ENCODE measurements around the gene NSRP1. TPM values are rescaled to one million over a fixed set of nuclear protein-coding genes. Genes with fewer than 3 reads are reported as not detected.

NSRP1 gene
- total and polyA plus RNA-seq, 2 of the 8 experiments (the other 6 are each of a cell fraction or from before 2014, with no cell fraction given), result 6.1 to 22.4 TPM

GRCh38 chr17:30161601-30162000 lies 45.0 kb downstream of the NSRP1 start:
- CTCF ChIA-PET (ENCODE audit: partially characterized antibody), result interaction anchor here (0.5 kb wide), 1 partner anchor 52 kb away, joined by 3 read pairs; no protein-coding TSS in a partner anchor
- no peak overlapping the region for H3K4ac ChIP-seq (replicated peaks; ENCODE audit: insufficient read length, low read depth, low read length)
- no peaks in the 10 kb centered on the region for H3K79me1 ChIP-seq (ENCODE audit: low read depth, low read length)
- no peak overlapping the region for H2BK20ac ChIP-seq (ENCODE audit: low read length)
- no peak overlapping the region for H2BK120ac ChIP-seq (replicated peaks; ENCODE audit: low read depth, low read length)
- H3K18ac ChIP-seq (ENCODE audit: extremely low read depth, low read length), result no peak overlapping the region
- H2BK5ac ChIP-seq (ENCODE audit: low read depth, low read length), result no peak overlapping the region
- H4K20me1 ChIP-seq (replicated peaks in 1 of 2; ENCODE audit: control insufficient read depth in 1 of 2, insufficient read depth in 2 of 2, low read length in 2 of 2), result no peaks in the 10 kb centered on the region
- H3K4me1 ChIP-seq (replicated peaks in 1 of 4; ENCODE audit: control insufficient read depth in 3 of 4, insufficient read depth in 4 of 4, low read length in 3 of 4), result no peaks in the 10 kb centered on the region
- no peaks in the 10 kb centered on the region for H3K27me3 ChIP-seq (replicated peaks in 1 of 4; ENCODE audit: control insufficient read depth in 3 of 4, extremely low read depth in 1 of 4, insufficient read depth in 3 of 4, low read length in 3 of 4)
- H3K4me3 ChIP-seq (ENCODE audit: extremely low read depth in 1 of 4, insufficient read depth in 2 of 4, low read depth in 3 of 4, low read length in 4 of 4), result no peak overlapping the region
- H4K8ac ChIP-seq (ENCODE audit: extremely low read depth, insufficient read depth, low read length), result no peak overlapping the region
- H3K14ac ChIP-seq (ENCODE audit: insufficient read length), result no peak overlapping the region
- no peak overlapping the region for H4K5ac ChIP-seq (ENCODE audit: insufficient read length, low read depth, low read length)
- no peak overlapping the region for H3K9ac ChIP-seq (replicated peaks in 1 of 4; ENCODE audit: extremely low read depth in 1 of 4, low read depth in 3 of 4, low read length in 3 of 4)
- no peak overlapping the region for H2AFZ ChIP-seq (ENCODE audit: low read length)
- no peak overlapping the region for H4K91ac ChIP-seq (replicated peaks; ENCODE audit: insufficient read length, low read length)
- H3K4me2 ChIP-seq (ENCODE audit: insufficient read depth in 1 of 2, low read depth in 2 of 2, low read length in 2 of 2), result no peak overlapping the region
- POLR2A ChIA-PET (ENCODE audit: partially characterized antibody), result no interaction called here
- H3K27ac ChIP-seq (ENCODE audit: low read depth, low read length), result no peak overlapping the region
- no peaks in the 10 kb centered on the region for H3K23me2 ChIP-seq (ENCODE audit: low read depth, low read length)
- no peak overlapping the region for H2AK5ac ChIP-seq (ENCODE audit: low read depth, low read length)
- H2BK12ac ChIP-seq (ENCODE audit: low read depth, low read length), result no peak overlapping the region
- peaks cover 0 to 53% of the 10 kb centered on the region in 2 experiments; a peak in 2 of 4 replicates for H3K79me2 ChIP-seq (ENCODE audit: control insufficient read depth in 1 of 2, insufficient read depth in 2 of 2, low read length in 2 of 2)
- no peak overlapping the region for H2BK15ac ChIP-seq (ENCODE audit: low read length)
- no peak overlapping the region for H3K56ac ChIP-seq (replicated peaks; ENCODE audit: insufficient read length, low read depth, low read length)
- DNase-seq (ENCODE audit: low read depth in 1 of 2, low spot score in 2 of 2) (no peak), FAIRE-seq (no peak)
- H3K9me3 ChIP-seq (ENCODE audit: insufficient read depth in 2 of 2, low read depth in 1 of 2, low read length in 1 of 2), result no peaks in the 10 kb centered on the region
- peaks cover 0 to 9% (median 2%) of the 10 kb centered on the region in 4 experiments; a peak in 2 of 8 replicates for H3K36me3 ChIP-seq (ENCODE audit: control insufficient read depth in 2 of 4, insufficient read depth in 4 of 4, low read length in 3 of 4)
- H3K23ac ChIP-seq (ENCODE audit: insufficient read length), result no peak overlapping the region
- TF ChIP-seq ATF2 (IDR thresholded peaks at IDR 0.05; ENCODE audit: low read length), result no peak
- no peak for TF ChIP-seq USF2 (IDR thresholded peaks at IDR 0.05; ENCODE audit: low read length)
- TF ChIP-seq ATF3 (IDR thresholded peaks at IDR 0.05; ENCODE audit: insufficient read depth, low read depth, low read length), result no peak
- no peak for TF ChIP-seq JUN (IDR thresholded peaks at IDR 0.05; ENCODE audit: low read depth, low read length)
- TF ChIP-seq BACH1 (IDR thresholded peaks at IDR 0.05; ENCODE audit: low read length), result no peak
- TF ChIP-seq RFX5 (IDR thresholded peaks at IDR 0.05; ENCODE audit: borderline replicate concordance, low read depth, low read length), result no peak
- TF ChIP-seq JUND (IDR thresholded peaks at IDR 0.05; ENCODE audit: low read length), result no peak
- no peak for TF ChIP-seq KDM1A (IDR thresholded peaks at IDR 0.05; ENCODE audit: borderline replicate concordance, low read length)
- no peak for TF ChIP-seq TAF7 (optimal IDR thresholded peaks at IDR 0.05; ENCODE audit: borderline replicate concordance, low read depth, low read length)
- TF ChIP-seq CBX8 (IDR thresholded peaks at IDR 0.05; ENCODE audit: borderline replicate concordance, low read depth, low read length), result no peak
- TF ChIP-seq SP4 (IDR thresholded peaks at IDR 0.05; ENCODE audit: low read length), result no peak
- no peak for TF ChIP-seq NRF1 (IDR thresholded peaks at IDR 0.05; ENCODE audit: low read depth, low read length)
